Breast epithelium (tissue), 4 donors: ENCODE measurements around the gene GRIN2C. TPM values are rescaled to one million over a fixed set of nuclear protein-coding genes. Genes with fewer than 3 reads are reported as not detected.

Experiments
- DNase-seq, 2 donors: peaks; one replicate each; pipeline ENCODE4 v3.0.0-alpha.2; 2019; ENCODE audit warnings: low spot score in 2 of 2
- H3K27ac ChIP-seq, 2 donors: fragments of 200-600 bp; sonication (generic) in 1 of 2; one replicate each; pipeline ENCODE4 v1.5.1; 2016 to 2019; ENCODE audit warnings: mild to moderate bottlenecking in 1 of 2
- H3K27me3 ChIP-seq, 2 donors: fragments of 200-600 bp; sonication (generic) in 1 of 2; one replicate each; pipeline versions ENCODE4 v1.5.1 to v1.6.0; 2017 to 2019; ENCODE audit warnings: control low read depth in 1 of 2, mild to moderate bottlenecking in 1 of 2
- H3K36me3 ChIP-seq: fragments of 200-600 bp; one replicate; pipeline ENCODE4 v1.5.1; 2019
- H3K4me1 ChIP-seq, 2 donors: fragments of 200-600 bp; sonication (generic); one replicate each; pipeline ENCODE4 v1.5.1; 2016 to 2019; ENCODE audit warnings: control low read depth in 1 of 2
- H3K4me3 ChIP-seq, 3 donors: fragments of 200-600 bp; sonication (generic); 1 replicate in 2 of 3; 2 replicates in 1 of 3; pipeline ENCODE4 v1.5.1; 2016 to 2019; ENCODE audit warnings: mild to moderate bottlenecking in 3 of 3, moderate library complexity in 2 of 3
- H3K9me3 ChIP-seq, 2 donors: fragments of 200-600 bp; sonication (generic) in 1 of 2; one replicate each; pipeline ENCODE4 v1.5.1; 2016 to 2019; ENCODE audit warnings: control low read depth in 1 of 2
- POLR2A ChIP-seq: fragments of 450-650 bp; IDR thresholded peaks from one replicate; pipeline ENCODE4 v1.6.1; 2016; ENCODE audit warnings: antibody characterized with exemption, mild to moderate bottlenecking, moderate library complexity
- POLR2AphosphoS5 ChIP-seq, 3 donors: sonication (generic); formaldehyde crosslinking; IDR thresholded peaks; one replicate each; pipeline ENCODE4 v1.6.1; 2017; ENCODE audit warnings: antibody characterized with exemption in 3 of 3
- intact Hi-C: fragments of 100-400 bp; cut with DNase I; formaldehyde crosslinking; loops from one replicate; pipeline ENCODE4 v1.15.1; 2023; ENCODE audit warnings: low total_unique reads
- total RNA-seq, 3 donors: library from RNA; depleted of rRNA; stranded (reverse); fragments of >200 nt; gene quantifications; one replicate each; pipeline ENCODE4 v1.1.0, GENCODE V29; 2016
- TF ChIP-seq, protein P1 (sequence below), 3 donors: fragments of 450-650 bp; IDR thresholded peaks; one replicate each; pipeline ENCODE4 v1.5.1; 2016 to 2017; ENCODE audit warnings: antibody characterized with exemption in 3 of 3, mild to moderate bottlenecking in 3 of 3, moderate library complexity in 3 of 3

GRIN2C gene
- total RNA-seq, 3 donors from 2014 or later = 0.48 TPM; not detected in 2

DNA sequence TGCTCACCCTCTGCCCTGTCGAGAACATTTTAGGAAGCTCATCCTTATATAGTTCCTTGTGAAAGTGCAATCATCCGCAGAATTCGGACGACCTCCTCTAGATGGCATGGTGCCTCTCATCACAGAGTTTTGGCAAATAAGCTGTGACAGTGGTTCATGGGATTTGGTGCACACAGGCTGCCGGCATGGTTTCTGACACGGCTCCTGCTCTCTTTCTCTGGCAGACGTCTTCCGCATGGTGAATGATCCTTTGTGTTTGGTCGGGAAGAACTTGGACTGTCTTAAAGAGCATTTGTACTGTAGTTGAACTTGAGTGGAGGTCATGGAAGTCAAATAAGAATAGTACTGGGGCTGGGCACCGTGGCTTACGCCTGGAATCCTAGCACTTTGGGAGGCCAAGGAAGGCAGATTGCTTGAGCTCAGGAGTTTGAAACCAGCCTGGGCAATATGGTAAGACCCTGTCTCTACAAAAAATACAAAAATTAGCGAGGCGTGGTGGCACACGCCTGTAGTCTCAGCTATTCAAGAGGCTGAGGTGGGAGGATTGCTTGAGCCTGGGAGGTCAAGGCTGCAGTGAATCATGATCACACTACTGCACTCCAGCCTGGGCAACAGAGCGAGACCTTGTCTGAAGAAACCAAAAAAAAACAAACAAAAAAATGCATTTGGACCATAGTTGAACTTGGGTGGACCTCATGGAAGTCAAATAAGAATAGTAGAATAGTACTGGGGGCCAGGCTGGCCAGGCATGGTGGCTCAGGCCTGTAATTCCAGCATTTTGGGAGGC is 48.8 kb downstream of the GRIN2C start:
- no peaks in the 10 kb centered on the region for H3K36me3 ChIP-seq
- H3K27ac ChIP-seq = peak overlapping the region in 1 of 2 donors; percentile 40
- TF ChIP-seq, protein P1, sequence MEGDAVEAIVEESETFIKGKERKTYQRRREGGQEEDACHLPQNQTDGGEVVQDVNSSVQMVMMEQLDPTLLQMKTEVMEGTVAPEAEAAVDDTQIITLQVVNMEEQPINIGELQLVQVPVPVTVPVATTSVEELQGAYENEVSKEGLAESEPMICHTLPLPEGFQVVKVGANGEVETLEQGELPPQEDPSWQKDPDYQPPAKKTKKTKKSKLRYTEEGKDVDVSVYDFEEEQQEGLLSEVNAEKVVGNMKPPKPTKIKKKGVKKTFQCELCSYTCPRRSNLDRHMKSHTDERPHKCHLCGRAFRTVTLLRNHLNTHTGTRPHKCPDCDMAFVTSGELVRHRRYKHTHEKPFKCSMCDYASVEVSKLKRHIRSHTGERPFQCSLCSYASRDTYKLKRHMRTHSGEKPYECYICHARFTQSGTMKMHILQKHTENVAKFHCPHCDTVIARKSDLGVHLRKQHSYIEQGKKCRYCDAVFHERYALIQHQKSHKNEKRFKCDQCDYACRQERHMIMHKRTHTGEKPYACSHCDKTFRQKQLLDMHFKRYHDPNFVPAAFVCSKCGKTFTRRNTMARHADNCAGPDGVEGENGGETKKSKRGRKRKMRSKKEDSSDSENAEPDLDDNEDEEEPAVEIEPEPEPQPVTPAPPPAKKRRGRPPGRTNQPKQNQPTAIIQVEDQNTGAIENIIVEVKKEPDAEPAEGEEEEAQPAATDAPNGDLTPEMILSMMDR (IDR thresholded peaks at IDR 0.05) = no peak
- TF ChIP-seq POLR2A = no peak
- intact Hi-C loops = no loop called here
- H3K4me1 ChIP-seq = no peaks in the 10 kb centered on the region
- H3K9me3 ChIP-seq = no peaks in the 10 kb centered on the region
- DNase-seq = peak in 1 of 2 donors; percentile 31
- H3K4me3 ChIP-seq = no peak overlapping the region
- no peaks in the 10 kb centered on the region for H3K27me3 ChIP-seq

DNA sequence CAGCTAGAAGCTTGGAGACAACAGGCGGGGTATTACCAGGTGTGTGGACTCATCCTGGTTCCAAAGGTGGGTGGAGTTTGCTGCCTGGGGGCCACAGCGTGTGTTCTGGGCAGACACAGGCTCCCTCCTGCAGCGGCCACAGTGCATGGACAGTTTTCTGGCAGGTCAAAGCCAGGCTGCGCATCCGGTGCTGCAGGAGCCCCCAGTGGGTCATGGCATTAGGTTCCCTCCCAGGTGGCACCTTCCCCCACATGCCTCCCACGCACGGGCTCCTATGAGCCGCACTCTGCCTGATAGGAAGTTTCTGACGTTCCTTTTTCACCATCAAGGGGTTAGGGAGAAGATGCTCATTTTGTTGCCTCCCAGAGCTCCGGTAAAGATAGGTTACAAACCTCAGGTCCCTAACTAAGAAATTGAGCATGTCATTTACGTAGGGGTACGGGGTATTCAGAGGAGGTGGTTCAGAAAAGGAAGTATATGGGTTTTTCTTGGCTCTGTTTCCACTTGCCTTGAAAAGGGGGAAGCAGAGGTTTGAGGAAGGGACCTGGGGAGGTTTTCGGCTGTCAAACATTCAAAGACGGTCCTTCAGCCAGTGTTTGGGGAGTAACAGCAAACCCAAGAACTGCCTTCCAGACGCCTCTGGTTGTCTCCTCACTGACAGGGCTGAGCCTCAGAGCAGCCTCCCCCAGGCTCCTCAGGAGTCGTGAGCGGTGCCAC is 50.8 kb downstream of the GRIN2C start:
- TF ChIP-seq POLR2AphosphoS5 (IDR thresholded peaks at IDR 0.05) (no peak), POLR2A (no peak)
- TF ChIP-seq, protein P1 (IDR thresholded peaks at IDR 0.05) = no peak
- Histone ChIP-seq H3K36me3 (no peaks in the 10 kb centered on the region), H3K4me3 (no peak overlapping the region), H3K27ac (no peak overlapping the region), H3K27me3 (no peaks in the 10 kb centered on the region), H3K4me1 (no peaks in the 10 kb centered on the region), H3K9me3 (no peaks in the 10 kb centered on the region)
- DNase-seq = no peak
- intact Hi-C loops = no loop called here

DNA sequence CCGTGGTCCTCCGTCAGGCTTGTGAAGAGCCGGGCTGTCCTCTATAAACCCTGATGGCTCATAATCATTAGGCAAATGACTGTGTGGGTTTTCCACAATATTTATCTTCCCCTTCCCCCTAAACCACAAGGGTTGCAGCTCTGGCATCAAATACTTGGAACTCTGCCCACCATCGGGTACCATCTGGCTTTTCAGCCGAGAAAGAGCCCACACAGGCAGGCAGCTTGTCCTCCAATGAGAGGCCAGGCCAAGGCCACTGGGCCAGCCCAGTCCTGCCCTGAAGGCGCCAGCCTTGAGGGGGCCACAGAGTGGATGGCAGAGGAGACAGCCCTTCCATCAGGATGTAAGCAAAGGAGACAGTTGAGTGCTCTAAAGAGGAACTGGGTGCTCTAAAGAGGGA is 51.8 kb downstream of the GRIN2C start:
- DNase-seq = no peak
- no peaks in the 10 kb centered on the region for H3K36me3 ChIP-seq
- H3K4me3 ChIP-seq = no peak overlapping the region
- TF ChIP-seq, protein P1 (IDR thresholded peaks at IDR 0.05) = no peak
- TF ChIP-seq POLR2A (no peak), POLR2AphosphoS5 (IDR thresholded peaks at IDR 0.05) (no peak)
- no peak overlapping the region for H3K27ac ChIP-seq
- H3K4me1 ChIP-seq = no peaks in the 10 kb centered on the region
- no peaks in the 10 kb centered on the region for H3K27me3 ChIP-seq
- intact Hi-C loops = no loop called here
- H3K9me3 ChIP-seq = no peaks in the 10 kb centered on the region

DNA sequence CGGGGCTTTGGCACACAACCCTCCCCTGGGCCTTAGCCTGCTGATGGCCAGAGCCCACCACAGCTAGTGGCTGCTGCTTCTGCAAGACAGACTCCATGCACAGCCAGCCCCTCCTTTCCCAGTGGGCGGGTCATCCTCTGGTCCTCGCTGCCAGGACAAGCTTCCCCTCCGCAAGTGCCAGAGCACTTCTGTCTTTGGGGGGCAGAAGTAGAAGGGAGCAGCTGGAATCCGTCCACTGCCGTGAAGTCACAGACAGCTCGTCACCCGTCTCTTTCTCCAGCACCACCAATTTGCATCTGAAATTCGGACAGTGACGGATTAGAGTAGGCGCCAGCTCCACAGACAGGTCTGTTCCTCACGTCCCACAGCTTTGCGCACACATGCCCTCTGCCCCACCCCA is 52.2 kb downstream of the GRIN2C start:
- intact Hi-C loops = no loop called here
- Histone ChIP-seq H3K27me3 (no peaks in the 10 kb centered on the region), H3K4me1 (no peaks in the 10 kb centered on the region), H3K9me3 (no peaks in the 10 kb centered on the region), H3K27ac (no peak overlapping the region), H3K4me3 (no peak overlapping the region), H3K36me3 (no peaks in the 10 kb centered on the region)
- no peak for DNase-seq
- TF ChIP-seq POLR2A = no peak
- TF ChIP-seq, protein P1 (IDR thresholded peaks at IDR 0.05) = no peak
- no peak for TF ChIP-seq POLR2AphosphoS5 (IDR thresholded peaks at IDR 0.05)

DNA sequence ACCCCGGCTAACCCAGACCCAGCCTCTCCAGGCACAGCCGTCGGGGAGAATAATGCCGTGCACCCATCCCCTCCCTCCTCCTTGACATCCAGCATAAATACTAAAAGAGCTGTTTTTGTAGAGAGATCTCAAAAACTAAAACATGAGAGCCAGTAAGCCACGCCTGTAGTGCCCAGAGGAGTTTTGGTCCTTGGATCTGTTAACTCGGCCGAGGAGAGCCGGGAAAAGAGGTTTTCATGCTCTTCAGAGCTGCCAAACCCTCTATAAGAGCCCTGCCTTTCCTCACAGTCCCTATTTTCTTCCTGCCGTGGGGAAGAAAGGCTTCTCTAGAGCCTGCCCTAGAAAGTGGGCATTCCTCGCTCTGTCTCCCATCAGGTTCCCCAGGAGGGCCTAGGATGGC is 53.4 kb downstream of the GRIN2C start:
- Histone ChIP-seq H3K27me3 (no peaks in the 10 kb centered on the region), H3K4me3 (no peak overlapping the region), H3K27ac (no peak overlapping the region), H3K9me3 (no peaks in the 10 kb centered on the region), H3K36me3 (no peaks in the 10 kb centered on the region), H3K4me1 (no peaks in the 10 kb centered on the region)
- TF ChIP-seq POLR2A (no peak), POLR2AphosphoS5 (IDR thresholded peaks at IDR 0.05) (no peak)
- TF ChIP-seq, protein P1 (IDR thresholded peaks at IDR 0.05) = no peak
- no peak for DNase-seq
- intact Hi-C loops = no loop called here
